GM10847 (cell line): ENCODE data around the gene ZNF423.

ENCODE experiments used
- POLR2A ChIP-seq: IDR thresholded peaks from 2 replicates; pipeline ENCODE4 v1.6.1; 2011; ENCODE audit not compliant: insufficient read length; ENCODE audit errors: extremely low read depth

Gene ZNF423

DNA sequence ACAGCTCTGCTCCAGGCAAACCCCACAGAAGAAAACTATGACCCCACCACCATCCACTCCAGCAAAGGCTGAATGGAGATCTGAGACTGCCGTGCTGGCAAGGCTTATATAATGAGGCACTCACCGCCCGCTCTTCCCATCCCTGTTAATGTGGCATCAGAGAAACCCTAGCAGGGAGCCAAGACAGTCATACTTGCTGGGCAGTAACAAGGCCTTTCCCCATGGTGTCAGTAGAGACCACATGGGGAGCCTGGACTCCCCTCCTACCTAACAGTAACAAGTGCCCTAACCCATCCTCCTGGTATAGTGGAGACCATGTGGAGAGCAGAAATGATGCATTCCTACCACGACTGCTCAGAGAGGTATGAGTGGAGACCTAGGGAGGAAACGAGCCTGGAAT is 247.1 kb downstream of the ZNF423 start:
- TF ChIP-seq POLR2A, result no peak

DNA sequence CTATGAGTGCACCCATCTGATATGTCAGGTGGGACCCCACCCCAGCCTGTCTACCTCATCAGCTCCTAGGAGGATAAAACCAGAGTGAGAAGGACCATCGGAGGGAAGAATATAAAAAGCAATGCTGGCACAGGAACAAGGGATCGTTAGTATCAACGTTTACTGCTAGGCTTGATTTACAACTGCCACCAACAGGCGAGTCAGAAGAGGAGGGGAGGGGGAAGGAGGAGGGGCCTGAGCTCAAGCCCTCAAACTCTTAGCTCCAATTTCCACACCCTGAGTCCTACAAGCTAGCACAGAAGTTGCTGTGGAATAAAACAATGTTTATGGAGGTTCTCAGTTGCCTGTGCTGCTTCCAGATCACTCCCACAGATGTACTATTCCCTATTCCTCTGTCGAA is 247.8 kb downstream of the ZNF423 start:
- TF ChIP-seq POLR2A, result no peak

DNA sequence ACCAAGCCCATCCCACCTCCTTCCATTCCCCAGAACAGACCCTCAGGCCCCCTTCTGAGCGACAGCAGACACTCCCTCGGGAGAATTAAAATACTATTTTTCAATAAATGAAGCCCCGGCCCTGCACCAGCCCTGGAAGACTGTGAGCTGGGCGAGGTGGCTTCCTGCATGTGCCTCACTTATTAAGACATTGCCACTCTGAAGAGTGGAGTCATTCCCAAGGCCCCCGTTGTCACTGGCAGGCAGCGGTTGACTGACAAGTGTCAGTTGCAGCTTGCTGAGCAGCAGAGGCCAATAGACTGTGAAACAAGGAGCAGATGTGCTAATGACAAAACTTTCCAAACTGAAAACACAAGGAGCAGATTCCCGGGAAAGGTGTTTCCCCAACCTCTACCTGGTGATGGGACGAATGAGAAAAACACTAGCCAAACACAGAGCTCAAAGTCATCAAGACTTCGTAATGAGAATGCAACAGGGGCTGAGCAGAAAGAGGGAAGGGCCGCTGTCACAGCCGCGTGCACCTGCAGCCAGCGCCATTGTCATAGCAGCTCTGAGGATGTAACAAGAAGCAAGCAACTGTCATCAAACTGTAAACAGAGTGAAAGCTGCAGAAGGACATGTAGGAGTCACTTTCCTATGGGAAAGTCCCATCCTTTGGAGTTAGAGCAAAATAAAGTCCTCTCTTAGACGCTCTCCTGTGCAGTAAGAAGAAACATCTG is 250.2 kb downstream of the ZNF423 start:
- no peak for TF ChIP-seq POLR2A

DNA sequence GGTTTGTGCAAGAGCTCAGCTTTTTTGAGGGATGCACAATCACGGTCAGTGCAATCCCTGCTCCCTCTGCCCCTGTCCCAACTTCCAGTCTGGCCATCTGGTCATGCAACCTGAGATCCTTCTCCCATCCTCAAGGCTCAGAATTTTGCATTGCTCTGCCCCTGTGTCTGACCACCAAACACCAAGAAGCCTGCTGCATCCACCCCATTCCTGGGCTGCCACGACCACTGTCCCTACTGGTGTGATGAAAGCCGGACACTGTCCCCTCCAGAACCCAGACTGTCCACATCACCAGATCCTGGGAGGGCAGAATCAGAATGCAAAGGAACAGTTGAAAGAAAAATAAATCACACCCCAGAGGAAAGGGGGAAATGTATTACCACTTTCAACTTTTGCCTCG is 251.3 kb downstream of the ZNF423 start:
- TF ChIP-seq POLR2A, result no peak

DNA sequence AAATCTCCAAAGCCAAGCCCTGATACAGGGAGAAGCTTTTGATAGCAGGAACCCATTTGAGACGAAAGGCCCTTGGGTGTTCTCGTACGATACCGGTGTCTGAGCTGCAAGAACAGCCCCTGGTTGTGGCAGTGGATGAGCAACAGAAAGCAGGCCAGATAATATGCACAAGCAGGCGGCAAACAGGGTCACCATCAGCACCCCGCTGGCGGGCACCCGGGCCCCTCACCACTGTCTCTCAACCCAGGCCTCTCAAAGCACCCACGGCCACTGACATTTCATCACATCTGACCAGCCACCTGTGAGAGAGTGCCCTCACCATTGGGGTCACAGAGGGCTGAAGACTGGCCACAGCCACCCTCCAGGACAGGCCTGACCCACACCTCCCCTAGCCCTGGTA is 252.0 kb downstream of the ZNF423 start:
- TF ChIP-seq POLR2A, result no peak

DNA sequence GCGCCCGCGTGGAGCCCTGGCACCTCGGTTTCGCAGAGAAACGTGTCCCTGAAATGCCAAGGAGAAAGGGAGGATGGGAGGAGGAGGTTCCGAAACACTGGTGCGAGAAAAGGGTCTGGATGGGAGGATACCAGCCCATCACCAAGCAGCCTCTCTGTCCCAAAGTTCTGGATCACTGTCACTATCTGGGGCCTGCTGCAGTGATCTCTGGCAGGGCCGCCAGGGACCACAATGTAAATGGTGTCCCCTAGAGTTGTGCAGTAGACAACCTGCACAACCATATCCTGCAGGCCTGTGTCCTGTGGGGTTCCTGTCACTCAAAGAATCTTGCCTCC is 253.0 kb downstream of the ZNF423 start:
- no peak for TF ChIP-seq POLR2A

DNA sequence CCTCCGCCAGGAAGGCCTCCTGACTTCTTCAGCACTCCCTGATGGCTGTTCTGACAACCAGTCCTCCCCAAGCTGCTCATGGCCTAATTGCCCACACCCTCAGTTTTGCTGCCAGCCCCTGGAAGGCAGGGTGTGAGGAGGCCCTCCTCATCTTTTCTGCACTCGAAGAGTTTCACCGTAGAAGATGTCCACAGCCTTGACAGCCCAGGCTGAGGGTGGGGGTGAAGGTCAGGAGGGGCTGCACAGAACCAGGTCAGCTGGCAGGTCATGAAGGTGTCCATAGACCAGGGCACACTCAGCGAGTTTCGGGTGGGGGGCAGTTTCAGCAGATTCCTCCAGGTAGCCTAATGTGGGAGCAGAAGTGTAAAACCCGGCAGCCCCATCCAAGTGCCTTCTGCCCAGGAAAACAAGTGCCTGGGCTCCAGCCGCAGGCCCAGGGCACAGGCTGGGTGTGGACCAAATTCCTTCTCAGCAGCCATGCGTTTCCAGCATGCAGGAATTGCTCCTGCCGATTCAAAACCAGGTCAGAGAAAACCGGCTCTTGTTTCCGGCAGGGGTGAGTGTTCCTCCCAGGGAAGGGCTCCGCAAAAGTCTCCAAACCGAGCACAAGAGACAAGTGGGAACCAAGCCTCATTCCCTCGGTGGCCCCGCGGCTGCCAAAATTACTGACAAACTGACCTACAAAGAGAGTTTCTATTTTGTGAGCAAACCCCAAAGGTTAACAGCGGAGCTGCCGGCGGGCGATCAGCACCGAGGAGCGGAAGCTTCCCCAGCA is 253.5 kb downstream of the ZNF423 start:
- TF ChIP-seq POLR2A, result no peak

DNA sequence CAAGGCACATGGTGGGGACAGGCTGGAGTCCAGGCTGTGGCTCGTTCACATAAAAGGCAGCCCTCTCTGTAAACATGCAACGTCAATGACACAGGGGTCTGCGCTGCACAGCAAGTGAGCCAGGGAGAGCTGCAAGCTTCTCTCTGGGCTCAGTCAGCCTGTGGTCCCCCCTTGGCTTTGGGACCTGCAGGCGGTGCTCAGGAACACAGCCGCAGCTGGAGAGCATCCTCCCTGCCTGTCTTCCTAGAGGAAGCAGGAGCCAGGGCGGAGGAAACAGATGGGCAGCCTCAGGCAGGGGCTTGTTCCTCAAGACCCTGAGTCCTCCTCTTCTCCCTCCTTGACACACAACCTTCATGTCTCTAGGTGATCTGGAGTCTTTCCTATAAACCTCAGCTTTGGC is 254.3 kb downstream of the ZNF423 start:
- no peak for TF ChIP-seq POLR2A

DNA sequence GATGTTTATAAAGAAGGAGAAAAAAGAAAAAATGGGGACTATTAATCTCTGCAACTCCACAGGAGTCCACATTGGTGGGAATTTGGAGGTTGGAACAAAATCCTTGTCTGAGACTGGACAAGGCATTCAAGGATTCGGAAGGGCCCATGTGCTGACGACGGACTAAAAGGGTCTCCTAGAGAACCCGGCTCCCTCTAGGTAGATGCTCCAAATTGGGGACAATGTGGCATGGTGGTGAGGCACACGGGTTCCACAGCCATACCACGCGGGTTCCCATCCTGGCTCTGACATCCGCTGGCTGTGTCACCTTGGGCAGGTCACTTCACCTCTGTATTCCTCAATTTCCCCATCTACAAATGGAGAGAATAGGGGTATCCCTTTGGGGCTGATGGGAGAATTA is 254.9 kb downstream of the ZNF423 start:
- no peak for TF ChIP-seq POLR2A

DNA sequence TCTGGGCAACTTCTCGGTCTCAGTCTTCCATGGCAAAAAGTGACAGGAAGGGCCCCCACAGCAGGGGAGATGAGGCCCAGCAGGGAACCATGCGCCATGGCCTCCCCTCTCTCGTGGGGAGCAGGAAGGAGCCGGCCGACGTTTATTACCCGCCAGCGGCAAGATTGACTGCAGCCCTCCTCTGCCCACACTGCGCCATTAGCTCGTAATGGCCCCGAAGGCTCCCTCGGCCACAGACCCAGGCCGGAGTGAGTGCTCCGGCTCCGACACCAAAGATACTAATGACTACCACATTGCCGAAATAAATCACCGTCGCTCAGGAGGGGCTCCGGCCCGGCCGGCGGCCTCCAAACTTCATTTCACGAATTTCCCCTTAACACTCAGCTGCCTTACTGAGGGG is 255.4 kb downstream of the ZNF423 start:
- TF ChIP-seq POLR2A, result no peak

DNA sequence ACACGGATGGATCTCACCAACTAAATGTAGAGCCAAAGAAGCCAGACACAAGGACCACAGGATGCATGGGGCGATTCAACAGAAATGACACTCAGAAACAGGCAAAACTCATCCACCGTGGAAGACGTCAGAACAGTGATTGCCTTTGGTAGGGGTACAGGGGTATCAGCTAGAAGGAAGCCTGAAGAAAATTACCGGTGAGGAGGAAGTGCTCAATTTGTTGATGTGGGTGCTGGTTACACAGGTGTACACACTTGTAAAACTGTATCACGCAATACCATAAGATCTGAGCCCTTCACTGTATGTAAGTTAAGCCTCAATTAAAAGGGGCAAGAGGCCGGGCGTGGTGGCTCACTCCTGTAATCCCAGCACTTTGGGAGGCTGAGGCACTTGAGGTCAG is 256.2 kb downstream of the ZNF423 start:
- no peak for TF ChIP-seq POLR2A

DNA sequence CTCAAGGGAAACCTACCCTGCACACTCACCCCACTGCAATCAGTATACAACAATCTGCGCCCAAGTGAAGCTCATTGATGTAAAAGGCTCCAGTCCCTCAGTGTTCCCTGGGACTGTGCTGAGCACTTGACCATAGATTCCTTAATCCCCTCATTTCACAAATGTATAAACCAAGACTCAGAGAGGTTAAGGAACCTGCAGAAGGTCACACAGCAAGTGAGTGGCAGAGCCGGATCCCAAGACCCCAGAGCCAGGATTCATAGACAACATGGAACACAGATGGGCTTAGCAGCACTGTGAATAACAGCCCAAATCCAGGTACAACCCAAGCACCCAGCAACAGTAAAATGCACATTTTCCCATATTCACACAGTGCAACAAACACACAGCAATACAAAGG is 256.6 kb downstream of the ZNF423 start:
- TF ChIP-seq POLR2A, result no peak

DNA sequence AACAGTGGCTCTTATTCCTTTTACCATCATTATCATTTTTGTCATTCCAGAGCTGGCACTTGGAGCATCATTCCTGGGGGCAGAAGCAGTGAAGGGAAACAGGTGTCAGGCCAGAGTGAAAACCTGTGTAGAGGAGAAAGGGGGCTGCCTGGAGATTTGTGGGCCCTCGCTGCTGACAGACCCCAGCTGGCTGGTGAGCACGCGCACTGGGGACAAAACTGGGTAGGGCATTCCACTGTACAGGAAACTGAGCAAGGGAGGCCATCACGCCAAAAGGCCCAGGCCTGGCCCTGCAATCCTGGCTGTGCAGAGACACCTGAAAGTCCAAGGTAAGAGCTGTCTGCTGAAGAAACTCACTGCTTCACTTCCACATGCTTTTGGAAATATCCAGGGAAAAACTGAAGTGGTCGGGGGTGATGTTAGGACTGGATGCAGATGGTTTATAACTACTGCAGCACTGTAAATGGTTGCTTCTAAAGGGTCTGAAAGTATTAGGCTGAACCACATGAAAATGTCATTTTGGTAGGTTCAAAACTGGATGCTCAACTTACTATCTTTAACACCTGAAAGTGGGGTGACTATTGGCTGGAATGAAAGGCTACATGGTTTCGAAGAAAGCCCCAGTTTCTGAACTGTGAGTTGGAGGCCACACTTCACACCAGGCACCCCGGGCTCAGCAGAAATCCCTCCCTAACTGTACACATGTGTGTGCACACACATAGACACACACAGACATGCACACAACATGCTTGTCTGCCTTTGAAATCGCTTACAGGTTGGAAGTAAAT is 257.3 kb downstream of the ZNF423 start:
- TF ChIP-seq POLR2A, result no peak

DNA sequence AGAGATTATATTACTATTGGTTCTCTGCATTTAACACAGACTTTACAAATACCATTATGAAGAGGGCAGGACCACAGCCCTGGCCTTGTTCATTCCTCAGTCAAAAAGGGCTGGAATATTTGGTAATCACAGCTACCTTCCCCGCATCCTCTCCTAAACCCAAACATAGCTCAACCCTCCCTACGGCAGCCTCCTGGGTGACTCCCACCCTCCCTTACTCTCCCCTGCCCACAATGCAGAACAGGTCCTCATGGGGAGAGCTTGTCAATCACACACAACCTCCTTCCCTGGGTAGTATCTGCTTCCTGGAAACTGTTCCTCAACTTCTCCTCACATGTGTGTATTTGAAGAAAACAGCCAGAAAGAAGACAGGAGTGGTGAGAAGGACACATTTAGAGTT is 258.1 kb downstream of the ZNF423 start:
- no peak for TF ChIP-seq POLR2A

DNA sequence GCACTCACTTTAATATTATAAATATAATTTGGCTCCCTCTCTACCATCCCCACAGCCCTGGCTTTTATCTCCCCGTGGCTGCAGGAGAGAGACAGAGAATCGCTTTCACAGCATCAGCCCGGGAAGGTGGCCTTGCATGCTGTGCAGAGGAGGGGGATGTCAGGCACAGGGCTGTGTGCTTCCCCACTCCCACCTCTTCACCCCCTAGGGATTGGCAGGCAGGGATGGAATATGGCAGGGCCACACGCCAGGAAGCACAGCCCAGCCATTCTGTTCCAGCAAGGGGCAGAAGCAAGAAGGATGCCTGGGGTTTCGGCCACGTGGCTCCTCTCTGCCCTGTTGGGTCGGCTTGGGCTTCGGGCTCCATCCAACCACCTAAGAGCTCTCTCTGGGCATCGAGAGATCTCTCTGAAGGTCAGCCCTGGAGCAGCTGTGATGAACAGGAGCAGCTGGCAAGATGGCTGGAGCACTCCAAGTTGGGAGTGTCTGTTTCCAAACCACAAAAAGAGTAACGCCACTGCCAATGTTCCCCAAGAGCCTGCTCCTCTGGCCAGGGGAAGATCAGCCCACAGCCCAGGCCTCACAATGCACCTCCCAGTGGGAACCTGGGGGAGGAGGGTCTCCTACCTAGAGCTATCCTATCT is 259.1 kb downstream of the ZNF423 start:
- no peak for TF ChIP-seq POLR2A

DNA sequence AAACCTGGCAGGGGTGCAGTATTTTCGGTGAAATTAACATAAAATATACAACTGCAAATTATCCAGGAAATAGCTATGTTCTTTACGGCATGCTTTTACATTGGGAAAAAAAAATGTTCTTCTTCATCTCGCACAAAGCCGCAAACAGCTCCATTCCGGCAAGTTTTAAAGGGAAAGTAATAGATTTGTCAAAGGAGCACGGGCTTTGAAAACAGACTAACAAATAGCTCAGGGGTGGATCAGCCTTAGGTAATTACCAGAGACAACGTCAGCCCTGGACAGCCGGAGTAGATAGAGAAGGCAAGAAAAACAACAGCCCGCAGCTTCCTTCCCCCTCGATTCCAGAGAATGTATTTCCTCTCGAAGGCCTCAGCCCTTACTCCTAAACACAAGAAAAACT is 259.8 kb downstream of the ZNF423 start:
- no peak for TF ChIP-seq POLR2A
